Right cardiac atrium (tissue), 5 donors: Measurements from ENCODE around the gene BUD23. TPM values are rescaled to one million over a fixed set of nuclear protein-coding genes. Genes with fewer than 3 reads are reported as not detected.

Experiments used
- ATAC-seq, 2 donors: fragments of 200-7000 bp; cut with Tn5 transposase; one replicate each; pipeline versions ENCODE4 v1.8.0 to v1.9.1; 2020; ENCODE audit warnings: moderate library complexity in 2 of 2, mild to moderate bottlenecking in 1 of 2
- DNase-seq, 3 donors: peaks; one replicate each; pipeline ENCODE4 v3.0.0-alpha.2; 2020
- H3K27ac ChIP-seq: one replicate; pipeline ENCODE4 v1.5.1; 2013; ENCODE audit warnings: mild to moderate bottlenecking, low read length, control low read depth, moderate library complexity
- H3K27me3 ChIP-seq: one replicate; pipeline ENCODE4 v1.6.1; 2013; ENCODE audit not compliant: control insufficient read depth, insufficient read depth
- H3K4me1 ChIP-seq: one replicate; pipeline ENCODE4 v1.6.1; 2013; ENCODE audit warnings: low read length; ENCODE audit not compliant: control insufficient read depth, insufficient read depth
- H3K4me3 ChIP-seq: one replicate; pipeline ENCODE4 v1.5.1; 2013; ENCODE audit warnings: low read length, control low read depth
- H3K9me3 ChIP-seq: one replicate; pipeline ENCODE4 v1.6.1; 2013; ENCODE audit warnings: low read length; ENCODE audit not compliant: control insufficient read depth
- WGBS: extraction: QIAGEN DNeasy Blood & Tissue Kit; methylation state at CpG from one replicate; pipeline ENCODE4 v1.1.7; 2013; 5-methylcytosine and 5-hydroxymethylcytosine counted together
- intact Hi-C, 4 donors: fragments of 100-400 bp; cut with DNase I; formaldehyde crosslinking; loops; one replicate each; pipeline versions ENCODE4 v1.11.0 to v1.14.0; 2022 to 2023
- polyA plus RNA-seq: library from polyadenylated mRNA; stranded (reverse); fragments of 200-250 nt; gene quantifications from one replicate; pipeline ENCODE4 v1.2.3, GENCODE V29; 2013
- total RNA-seq, 4 donors: library from RNA; stranded (reverse); fragmentation: NEBNext Ultra II Directional; extraction: Animal tissue kit (Norgen Biotek cat#: 25700); gene quantifications; one replicate each; pipeline ENCODE4 v1.2.1, GENCODE V29; 2021
- donor health status: healthy with polysubstance abuse.
- donor health status: DM: no; HTN: yes; CAD: no.
- donor health status: DM: no; HTN: no; CAD: no.
- donor health status: DM: no; HTN: yes; CAD: no; lungs with severe emphysema.
- donor health status: DM: yes; HTN: yes; CAD: no.

The BUD23 gene
- total and polyA plus RNA-seq, 5 donors, result 53.0 to 97.5 (median 63.5) TPM

DNA sequence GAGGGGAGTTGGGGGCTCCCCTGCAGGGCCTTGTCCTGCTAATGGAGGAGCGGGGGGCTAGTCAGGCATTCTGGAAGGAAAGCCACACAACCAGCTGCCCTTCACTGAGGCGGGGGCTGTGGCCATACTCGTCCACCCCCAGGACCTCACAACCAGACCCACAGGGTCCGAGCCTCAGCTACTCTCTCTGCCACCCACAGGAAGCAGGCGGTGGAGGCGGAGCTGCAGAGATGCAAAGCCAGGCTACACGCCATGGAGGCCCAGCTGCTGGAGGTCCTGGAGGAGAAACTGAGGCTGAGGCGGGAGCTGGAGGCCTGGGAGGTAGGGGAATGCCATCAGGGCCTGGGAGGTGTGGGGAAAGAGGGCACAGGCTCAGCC, 52.1 kb downstream of the BUD23 start:
- no peak for ATAC-seq
- Histone ChIP-seq H3K4me3 (no peak overlapping the region), H3K27ac (no peak overlapping the region), H3K27me3 (no peaks in the 10 kb centered on the region), H3K9me3 (no peaks in the 10 kb centered on the region), H3K4me1 (no peaks in the 10 kb centered on the region)
- 93% methylated on average over 8 of the region's 8 CpGs for WGBS
- peak in 2 of 3 donors; percentile 56 to 62 for DNase-seq
- intact Hi-C loops, result no loop called here

GRCh38 chr7:73736885-73737284, 53.5 kb downstream of the BUD23 start:
- intact Hi-C loops, result no loop called here
- Histone ChIP-seq H3K9me3 (no peaks in the 10 kb centered on the region), H3K4me1 (no peaks in the 10 kb centered on the region), H3K27me3 (no peaks in the 10 kb centered on the region), H3K27ac (no peak overlapping the region), H3K4me3 (no peak overlapping the region)
- no peak for DNase-seq
- no peak for ATAC-seq
- WGBS, result 96% methylated on average over 14 of the region's 14 CpGs

- no peak for ATAC-seq
- H3K27ac ChIP-seq, result no peak overlapping the region
- 74% methylated on average over 17 of the region's 17 CpGs for WGBS
These were observed 54.3 kb downstream of the BUD23 start for GRCh38 chr7:73737491-73738219.

DNA sequence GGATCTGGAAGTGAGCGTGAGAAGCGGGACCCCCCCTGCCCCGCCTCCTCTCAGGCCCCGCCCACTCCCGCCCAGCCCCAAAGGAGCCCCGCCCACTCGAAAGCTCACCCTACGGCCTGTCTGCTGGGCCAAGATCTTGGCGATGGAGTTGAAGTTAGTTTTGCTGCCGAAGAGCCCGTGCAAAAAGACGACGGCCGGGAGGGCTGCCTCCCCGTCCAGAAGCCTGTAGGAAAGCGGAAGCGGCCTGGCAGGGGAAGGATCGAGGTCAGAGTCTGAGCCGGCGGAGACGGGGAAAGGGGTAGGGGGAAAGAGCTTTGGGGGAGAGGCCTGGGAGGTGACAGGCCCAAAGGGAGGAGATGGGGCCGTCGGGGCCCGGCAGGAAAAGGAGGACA, 54.8 kb downstream of the BUD23 start:
- DNase-seq (peak in 2 of 3 donors; percentile 57 to 85), ATAC-seq (peak; percentile 44 to 63)
- peaks cover 5% of the 10 kb centered on the region for H3K4me1 ChIP-seq
- H3K9me3 ChIP-seq, result no peaks in the 10 kb centered on the region
- peak overlapping the region; percentile 42 for H3K4me3 ChIP-seq
- H3K27ac ChIP-seq, result peak overlapping the region; percentile 54
- under 1% methylated on average over 24 of the region's 24 CpGs for WGBS
- H3K27me3 ChIP-seq, result no peaks in the 10 kb centered on the region
- intact Hi-C loops, result no loop called here

More at GRCh38 chr7:73737491-73738219, 54.3 kb downstream of the BUD23 start:
- intact Hi-C loops, result no loop called here
- Histone ChIP-seq H3K4me3 (peak overlapping the region; percentile 42), H3K9me3 (no peaks in the 10 kb centered on the region), H3K4me1 (peaks cover 1% of the 10 kb centered on the region), H3K27me3 (no peaks in the 10 kb centered on the region)
- DNase-seq, result peak; percentile 25 to 61 (median 60)

GRCh38 chr7:73738612-73739386, 55.4 kb downstream of the BUD23 start, which contains the start of gene ABHD11:
Gene ABHD11 (minus strand): TSS chr7:73738802. CDS start chr7:73738770, 32 bp downstream.
- H3K27me3 ChIP-seq, result no peaks in the 10 kb centered on the region
- H3K9me3 ChIP-seq, result no peaks in the 10 kb centered on the region
- intact Hi-C loops, result no loop called here
- ATAC-seq, result peak; percentile 93 to 95
- H3K4me3 ChIP-seq, result peak within 1 kb of the TSS; percentile 42
- peak; percentile 96 to 99 (median 98) for DNase-seq
- peaks cover 5% of the 10 kb centered on the region for H3K4me1 ChIP-seq
- under 1% methylated on average over 84 of the region's 84 CpGs for WGBS
- H3K27ac ChIP-seq, result peak within 1 kb of the TSS; percentile 54

GRCh38 chr7:73739387-73739767, 56.0 kb downstream of the BUD23 start:
- Histone ChIP-seq H3K9me3 (no peaks in the 10 kb centered on the region), H3K27me3 (no peaks in the 10 kb centered on the region), H3K27ac (no peak overlapping the region), H3K4me3 (peak overlapping the region; percentile 42), H3K4me1 (peaks cover 5% of the 10 kb centered on the region)
- DNase-seq (peak in 1 of 3 donors; percentile 64), ATAC-seq (no peak)
- WGBS, result 51% methylated on average over 13 of the region's 13 CpGs
- intact Hi-C loops, result no loop called here

- H3K27ac ChIP-seq, result no peak overlapping the region
- H3K9me3 ChIP-seq, result no peaks in the 10 kb centered on the region
These were observed 56.8 kb downstream of the BUD23 start for GRCh38 chr7:73740212-73740611.

DNA sequence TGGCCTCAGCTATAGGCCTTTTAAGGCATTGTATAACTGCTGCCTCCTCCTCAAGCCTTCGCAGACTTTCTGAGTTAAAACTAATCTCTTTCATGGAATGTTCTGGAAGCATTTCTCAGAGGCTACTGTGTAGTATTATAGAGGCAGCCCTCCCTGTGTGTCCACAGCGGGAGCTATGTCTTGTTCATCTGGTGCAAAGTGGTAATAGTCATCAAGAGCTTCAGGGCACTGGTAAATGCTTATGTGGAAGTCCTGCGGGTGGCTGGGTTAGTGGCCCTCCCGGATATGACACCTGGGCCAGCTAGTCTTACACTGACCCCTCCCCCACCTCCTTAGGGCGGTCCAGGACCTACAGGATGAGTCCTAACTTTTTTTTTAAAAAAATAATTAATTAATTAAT, 57.4 kb downstream of the BUD23 start:
- Histone ChIP-seq H3K27me3 (no peaks in the 10 kb centered on the region), H3K4me3 (no peak overlapping the region), H3K9me3 (no peaks in the 10 kb centered on the region), H3K4me1 (peaks cover 5% of the 10 kb centered on the region), H3K27ac (no peak overlapping the region)
- 68% methylated on average over 5 of the region's 5 CpGs for WGBS
- intact Hi-C loops, result no loop called here
- DNase-seq, result no peak
- ATAC-seq, result no peak

More at GRCh38 chr7:73740212-73740611, 56.8 kb downstream of the BUD23 start:
- H3K4me3 ChIP-seq, result no peak overlapping the region
- intact Hi-C loops, result no loop called here
- peaks cover 5% of the 10 kb centered on the region for H3K4me1 ChIP-seq
- no peaks in the 10 kb centered on the region for H3K27me3 ChIP-seq
- 82% methylated on average over 7 of the region's 7 CpGs for whole genome bisulfite sequencing
- no peak for DNase-seq
- ATAC-seq, result no peak

DNA sequence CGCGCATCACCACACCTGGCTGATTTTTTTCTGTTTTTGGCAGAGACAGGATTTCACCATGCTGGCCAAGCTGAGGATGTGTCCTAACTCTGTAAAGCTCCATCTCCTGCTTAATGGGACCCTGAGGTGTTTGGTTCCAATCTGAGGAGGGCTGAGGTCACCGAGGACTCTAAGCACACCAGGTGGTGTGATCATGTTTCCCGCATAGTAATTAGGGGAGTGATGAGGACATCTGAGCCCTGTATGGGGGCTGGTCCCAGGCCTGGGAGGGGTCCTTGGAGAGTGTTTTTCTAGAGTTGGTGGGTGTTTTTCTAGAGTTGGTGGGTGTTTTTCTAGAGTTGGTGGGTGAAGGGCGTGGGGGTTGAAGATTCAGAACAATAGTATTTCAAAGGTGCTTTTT, 58.2 kb downstream of the BUD23 start:
- no peak for ATAC-seq
- 88% methylated on average over 5 of the region's 5 CpGs for WGBS
- Histone ChIP-seq H3K27ac (no peak overlapping the region), H3K9me3 (no peaks in the 10 kb centered on the region), H3K27me3 (no peaks in the 10 kb centered on the region), H3K4me3 (no peak overlapping the region), H3K4me1 (peaks cover 5% of the 10 kb centered on the region)
- DNase-seq, result no peak
- intact Hi-C loops, result no loop called here

GRCh38 chr7:73742338-73742752, 58.9 kb downstream of the BUD23 start:
- ATAC-seq, result no peak
- no peak overlapping the region for H3K4me3 ChIP-seq
- 54% methylated on average over 7 of the region's 7 CpGs for WGBS
- intact Hi-C loops, result no loop called here
- H3K9me3 ChIP-seq, result no peaks in the 10 kb centered on the region
- peaks cover 5% of the 10 kb centered on the region for H3K4me1 ChIP-seq
- DNase-seq, result no peak
- H3K27ac ChIP-seq, result no peak overlapping the region
- H3K27me3 ChIP-seq, result no peaks in the 10 kb centered on the region
